Spleen (tissue), 11 donors: Measurements from ENCODE around the gene RBMS1. TPM values are rescaled to one million over a fixed set of nuclear protein-coding genes. Genes with fewer than 3 reads are reported as not detected.
A peak's percentile ranks its signal among the peaks of the same experiment; 100 is the strongest.

Source experiments
- DNase-seq: peaks from one replicate; pipeline ENCODE4 v3.0.0-alpha.2; 2020
- H3K27ac ChIP-seq, 8 donors: fragments of 200-600 bp; sonication (generic) in 7 of 8; 1 replicate in 4 of 8; 2 replicates in 4 of 8; pipeline versions ENCODE4 v1.5.0 to v1.8.0; 2016 to 2021; ENCODE audit warnings: inconsistent platforms in 4 of 8, mild to moderate bottlenecking in 4 of 8, moderate library complexity in 1 of 8
- H3K27me3 ChIP-seq, 7 donors: fragments of 200-600 bp; sonication (generic) in 6 of 7; replicated peaks in 1 of 7; 1 replicate in 4 of 7; 2 replicates in 3 of 7; pipeline versions ENCODE4 v1.5.0 to v1.8.0; 2016 to 2021; ENCODE audit warnings: inconsistent platforms in 3 of 7, mild to moderate bottlenecking in 1 of 7
- H3K36me3 ChIP-seq, 6 donors: fragments of 200-600 bp; sonication (generic) in 5 of 6; 1 replicate in 4 of 6; 2 replicates in 2 of 6; pipeline versions ENCODE4 v1.5.0 to v1.8.0; 2016 to 2021; ENCODE audit warnings: inconsistent platforms in 2 of 6
- H3K4me1 ChIP-seq, 6 donors: fragments of 200-600 bp; sonication (generic) in 5 of 6; 1 replicate in 3 of 6; 2 replicates in 3 of 6; pipeline versions ENCODE4 v1.5.0 to v1.8.0; 2016 to 2021; ENCODE audit warnings: inconsistent platforms in 3 of 6
- H3K4me3 ChIP-seq, 8 donors: fragments of 200-600 bp; sonication (generic) in 7 of 8; 1 replicate in 4 of 8; 2 replicates in 4 of 8; pipeline versions ENCODE4 v1.5.0 to v1.8.0; 2016 to 2021; ENCODE audit warnings: inconsistent platforms in 4 of 8, mild to moderate bottlenecking in 4 of 8, moderate library complexity in 2 of 8
- H3K9me3 ChIP-seq, 8 donors: fragments of 200-600 bp; sonication (generic) in 7 of 8; 1 replicate in 4 of 8; 2 replicates in 4 of 8; pipeline versions ENCODE4 v1.5.0 to v1.8.0; 2016 to 2021; ENCODE audit warnings: inconsistent platforms in 4 of 8
- POLR2A ChIP-seq, 3 donors: fragments of 450-650 bp; IDR thresholded peaks; one replicate each; pipeline ENCODE4 v1.5.1; 2017; ENCODE audit warnings: antibody characterized with exemption in 3 of 3, mild to moderate bottlenecking in 1 of 3
- POLR2AphosphoS5 ChIP-seq, 3 donors: sonication (generic); formaldehyde crosslinking; IDR thresholded peaks; one replicate each; pipeline ENCODE4 v1.5.1; 2017; ENCODE audit warnings: antibody characterized with exemption in 3 of 3
- WGBS, 5 donors: extraction: QIAGEN DNeasy Blood & Tissue Kit in 3 of 5; methylation state at CpG; one replicate each; pipeline versions ENCODE4 v1.1.5 to v1.1.7; 2013 to 2018; 5-methylcytosine and 5-hydroxymethylcytosine counted together
- intact Hi-C: fragments of 100-400 bp; cut with DNase I; formaldehyde crosslinking; loops from one replicate; pipeline ENCODE4 v1.15.0; 2023; ENCODE audit warnings: low total_unique reads
- polyA plus RNA-seq, 3 donors: library from polyadenylated mRNA; stranded (reverse); fragments of 200-250 nt; gene quantifications; one replicate each; pipeline ENCODE4 v1.2.1, GENCODE V29; 2013
- total RNA-seq, 7 donors: library from RNA; depleted of rRNA in 3 of 7; stranded (reverse); fragments of >200 nt in 3 of 7; fragmentation: NEBNext Ultra II Directional in 4 of 7; extraction: Animal tissue kit (Norgen Biotek cat#: 25700) in 4 of 7; gene quantifications; one replicate each; pipeline versions ENCODE4 v1.1.0 to v1.2.1, GENCODE V29; 2016 to 2021
- TF ChIP-seq, protein P1 (sequence below), 11 experiments: fragments of 200-600 bp in 7 of 11; fragments of 450-650 bp in 4 of 11; sonication (generic) in 4 of 11; IDR thresholded peaks in 8 of 11; conservative IDR thresholded peaks in 3 of 11; 1 replicate in 7 of 11; 2 replicates in 4 of 11; pipeline versions ENCODE4 v1.4.0 to v1.8.0; 2016 to 2021; ENCODE audit warnings: antibody characterized with exemption in 11 of 11, inconsistent platforms in 4 of 11, mild to moderate bottlenecking in 1 of 11
- donor health status: healthy with polysubstance abuse.
- donor health status: DM: no; HTN: no; CAD: no; lungs with moderate emphysema.
- donor health status: DM: no; HTN: no; CAD: no.
- donor health status: Bipolar disorder and iron deficiency.
- donor health status: healthy.
- donor health status: DM: no; HTN: no; CAD: no.
- donor health status: DM: yes; HTN: yes; CAD: no.

RBMS1 gene
- total and polyA plus RNA-seq, 10 donors, result 18.8 to 151 (median 118) TPM

GRCh38 chr2:160366474-160366873 is 127.1 kb downstream of the RBMS1 start:
- intact Hi-C loops, result no loop called here
- Histone ChIP-seq H3K4me1 (peaks cover 33 to 100% (median 85%) of the 10 kb centered on the region in 6 donors), H3K4me3 (no peak overlapping the region), H3K36me3 (peaks cover 0 to 51% (median 9%) of the 10 kb centered on the region in 6 donors), H3K27me3 (no peaks in the 10 kb centered on the region), H3K9me3 (no peaks in the 10 kb centered on the region), H3K27ac (no peak overlapping the region)
- DNase-seq, result no peak
- 84 to 88% (median 86%) methylated on average over 1 of the region's 1 CpG for WGBS, 5 donors
- TF ChIP-seq, protein P1, sequence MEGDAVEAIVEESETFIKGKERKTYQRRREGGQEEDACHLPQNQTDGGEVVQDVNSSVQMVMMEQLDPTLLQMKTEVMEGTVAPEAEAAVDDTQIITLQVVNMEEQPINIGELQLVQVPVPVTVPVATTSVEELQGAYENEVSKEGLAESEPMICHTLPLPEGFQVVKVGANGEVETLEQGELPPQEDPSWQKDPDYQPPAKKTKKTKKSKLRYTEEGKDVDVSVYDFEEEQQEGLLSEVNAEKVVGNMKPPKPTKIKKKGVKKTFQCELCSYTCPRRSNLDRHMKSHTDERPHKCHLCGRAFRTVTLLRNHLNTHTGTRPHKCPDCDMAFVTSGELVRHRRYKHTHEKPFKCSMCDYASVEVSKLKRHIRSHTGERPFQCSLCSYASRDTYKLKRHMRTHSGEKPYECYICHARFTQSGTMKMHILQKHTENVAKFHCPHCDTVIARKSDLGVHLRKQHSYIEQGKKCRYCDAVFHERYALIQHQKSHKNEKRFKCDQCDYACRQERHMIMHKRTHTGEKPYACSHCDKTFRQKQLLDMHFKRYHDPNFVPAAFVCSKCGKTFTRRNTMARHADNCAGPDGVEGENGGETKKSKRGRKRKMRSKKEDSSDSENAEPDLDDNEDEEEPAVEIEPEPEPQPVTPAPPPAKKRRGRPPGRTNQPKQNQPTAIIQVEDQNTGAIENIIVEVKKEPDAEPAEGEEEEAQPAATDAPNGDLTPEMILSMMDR (IDR thresholded peaks at IDR 0.05 in 8 of 11, conservative IDR thresholded peaks at IDR 0.05 in 3 of 11), result no peak
- no peak for TF ChIP-seq POLR2AphosphoS5 (IDR thresholded peaks at IDR 0.05)
- TF ChIP-seq POLR2A (IDR thresholded peaks at IDR 0.05), result no peak

DNA sequence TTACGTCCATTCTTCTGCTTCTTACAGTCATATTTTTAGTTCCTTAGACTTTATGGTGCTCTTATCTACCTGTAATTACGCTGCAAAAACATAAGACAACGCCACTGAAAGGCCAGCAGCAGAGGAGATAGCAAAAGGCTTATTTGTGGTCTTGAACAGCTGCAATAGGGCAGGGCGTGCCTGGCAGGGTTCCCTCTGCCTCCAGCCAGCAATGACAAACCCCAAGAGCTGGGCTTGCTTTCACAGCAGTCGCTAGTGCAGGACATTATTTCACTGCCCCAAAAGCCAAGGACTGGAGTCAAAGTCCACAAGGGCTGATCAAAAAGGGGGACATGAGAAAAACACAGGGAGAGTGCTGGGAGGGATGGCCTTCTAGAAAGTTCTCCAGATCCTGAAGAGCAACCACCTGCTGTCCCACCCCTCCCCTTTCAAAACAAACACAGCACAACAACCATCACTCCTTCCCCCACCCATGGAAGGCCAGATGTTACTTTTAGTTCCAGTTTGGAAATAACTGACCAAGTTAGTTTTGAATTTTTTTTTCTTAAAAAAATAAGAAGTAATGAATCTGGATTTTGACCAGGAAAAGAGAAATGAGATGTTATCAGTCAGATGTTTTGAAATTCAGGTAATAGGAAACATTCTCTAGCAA is 127.8 kb downstream of the RBMS1 start:
- no peak for DNase-seq
- peak overlapping the region in 2 of 8 donors; percentile 33 to 46 for H3K27ac ChIP-seq
- H3K9me3 ChIP-seq, result no peaks in the 10 kb centered on the region
- peaks cover 0 to 53% (median 9%) of the 10 kb centered on the region in 6 donors for H3K36me3 ChIP-seq
- intact Hi-C loops, result no loop called here
- H3K4me1 ChIP-seq, result peaks cover 29 to 100% (median 81%) of the 10 kb centered on the region in 6 donors
- no peaks in the 10 kb centered on the region for H3K27me3 ChIP-seq
- 75 to 86% (median 80%) methylated on average over 5 of the region's 5 CpGs for WGBS, 5 donors
- no peak overlapping the region for H3K4me3 ChIP-seq
- TF ChIP-seq POLR2AphosphoS5 (IDR thresholded peaks at IDR 0.05), result no peak
- TF ChIP-seq, protein P1 (IDR thresholded peaks at IDR 0.05 in 8 of 11, conservative IDR thresholded peaks at IDR 0.05 in 3 of 11), result no peak

GRCh38 chr2:160364364-160364763 is 129.2 kb downstream of the RBMS1 start:
- Histone ChIP-seq H3K27ac (peak overlapping the region in 5 of 8 donors; percentile 4 to 54 (median 20)), H3K9me3 (no peaks in the 10 kb centered on the region), H3K4me1 (peaks cover 28 to 100% (median 74%) of the 10 kb centered on the region in 6 donors), H3K36me3 (peaks cover 0 to 53% (median 9%) of the 10 kb centered on the region in 6 donors), H3K4me3 (no peak overlapping the region), H3K27me3 (no peaks in the 10 kb centered on the region)
- WGBS, 5 donors, result 67 to 83% (median 76%) methylated on average over 2 of the region's 2 CpGs
- TF ChIP-seq POLR2A (IDR thresholded peaks at IDR 0.05), result no peak
- TF ChIP-seq, protein P1 (IDR thresholded peaks at IDR 0.05 in 8 of 11, conservative IDR thresholded peaks at IDR 0.05 in 3 of 11), result no peak
- TF ChIP-seq POLR2AphosphoS5 (IDR thresholded peaks at IDR 0.05), result no peak
- intact Hi-C loops, result no loop called here
- DNase-seq, result no peak

DNA sequence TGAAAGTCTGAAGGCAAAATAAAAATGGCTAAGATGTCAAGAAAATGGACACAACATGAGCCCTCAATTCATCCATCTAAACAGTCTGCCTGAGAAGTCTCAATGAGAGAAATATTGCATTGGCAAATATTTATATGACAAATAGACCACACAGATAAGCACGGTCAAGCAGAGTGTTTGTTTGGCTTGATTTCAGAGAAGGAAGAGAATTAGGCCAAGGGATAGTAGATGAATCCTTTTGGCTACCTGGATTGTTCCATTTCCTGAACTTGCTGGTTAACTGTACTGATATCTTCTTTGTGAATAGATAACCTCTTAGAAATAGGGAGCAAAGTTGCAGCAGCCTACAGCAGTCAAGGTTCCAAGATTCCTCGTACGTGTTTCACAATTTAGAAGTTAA is 129.6 kb downstream of the RBMS1 start:
- whole genome bisulfite sequencing, 5 donors, result 67 to 85% (median 77%) methylated on average over 3 of the region's 3 CpGs
- H3K27ac ChIP-seq, result peak overlapping the region in 5 of 8 donors; percentile 4 to 54 (median 20)
- no peak overlapping the region for H3K4me3 ChIP-seq
- H3K27me3 ChIP-seq, result no peaks in the 10 kb centered on the region
- DNase-seq, result no peak
- TF ChIP-seq, protein P1 (IDR thresholded peaks at IDR 0.05 in 8 of 11, conservative IDR thresholded peaks at IDR 0.05 in 3 of 11), result no peak
- TF ChIP-seq POLR2AphosphoS5 (IDR thresholded peaks at IDR 0.05) (no peak), POLR2A (IDR thresholded peaks at IDR 0.05) (no peak)
- intact Hi-C loops, result no loop called here
- H3K36me3 ChIP-seq, result peaks cover 0 to 53% (median 9%) of the 10 kb centered on the region in 6 donors
- no peaks in the 10 kb centered on the region for H3K9me3 ChIP-seq
- H3K4me1 ChIP-seq, result peaks cover 25 to 100% (median 71%) of the 10 kb centered on the region in 6 donors
